Fibroblast of villous mesenchyme (primary cell): ENCODE data around the gene MTHFD2. TPM values are rescaled to one million over a fixed set of nuclear protein-coding genes. Genes with fewer than 3 reads are reported as not detected.

Experiments used
- DNase-seq: peaks from one replicate; pipeline ENCODE4 v3.0.0-alpha.2; 2010; ENCODE audit warnings: low read depth
- H3K4me3 ChIP-seq: 2 replicates; pipeline ENCODE4 v1.5.1; 2011; ENCODE audit warnings: low read depth, mild to moderate bottlenecking, low read length
- total RNA-seq: library from RNA; depleted of rRNA; stranded (reverse); fragments of >200 nt; gene quantifications from 2 replicates; pipeline ENCODE4 v1.2.3, GENCODE V29; 2012
- TF ChIP-seq, protein P1 (sequence below): IDR thresholded peaks from 2 replicates; pipeline ENCODE4 v1.5.1; 2012; ENCODE audit warnings: low read depth, mild to moderate bottlenecking, low read length; ENCODE audit not compliant: insufficient read depth

The MTHFD2 gene
- total RNA-seq, 1 donor: 174 TPM

DNA sequence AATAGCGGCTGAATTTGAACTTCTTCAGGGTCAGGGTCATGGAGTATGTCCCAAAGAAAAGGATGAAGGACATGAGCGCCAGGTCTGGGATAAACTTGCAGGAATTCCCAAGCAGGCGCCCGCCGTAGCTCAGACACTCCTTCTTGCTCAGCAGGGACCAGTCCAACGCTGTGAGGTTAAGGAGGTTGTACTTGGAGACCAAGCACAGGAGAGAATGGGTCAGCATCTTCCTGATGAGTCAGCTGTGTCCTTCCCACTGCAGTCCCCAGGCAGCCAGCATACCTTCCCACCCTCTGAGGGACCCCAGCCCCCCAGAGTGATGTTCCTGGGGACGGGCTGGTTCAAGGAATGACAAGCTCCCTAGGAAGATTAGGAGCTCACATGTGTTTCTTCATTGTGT is 40.9 kb downstream of the MTHFD2 start:
- TF ChIP-seq, protein P1, sequence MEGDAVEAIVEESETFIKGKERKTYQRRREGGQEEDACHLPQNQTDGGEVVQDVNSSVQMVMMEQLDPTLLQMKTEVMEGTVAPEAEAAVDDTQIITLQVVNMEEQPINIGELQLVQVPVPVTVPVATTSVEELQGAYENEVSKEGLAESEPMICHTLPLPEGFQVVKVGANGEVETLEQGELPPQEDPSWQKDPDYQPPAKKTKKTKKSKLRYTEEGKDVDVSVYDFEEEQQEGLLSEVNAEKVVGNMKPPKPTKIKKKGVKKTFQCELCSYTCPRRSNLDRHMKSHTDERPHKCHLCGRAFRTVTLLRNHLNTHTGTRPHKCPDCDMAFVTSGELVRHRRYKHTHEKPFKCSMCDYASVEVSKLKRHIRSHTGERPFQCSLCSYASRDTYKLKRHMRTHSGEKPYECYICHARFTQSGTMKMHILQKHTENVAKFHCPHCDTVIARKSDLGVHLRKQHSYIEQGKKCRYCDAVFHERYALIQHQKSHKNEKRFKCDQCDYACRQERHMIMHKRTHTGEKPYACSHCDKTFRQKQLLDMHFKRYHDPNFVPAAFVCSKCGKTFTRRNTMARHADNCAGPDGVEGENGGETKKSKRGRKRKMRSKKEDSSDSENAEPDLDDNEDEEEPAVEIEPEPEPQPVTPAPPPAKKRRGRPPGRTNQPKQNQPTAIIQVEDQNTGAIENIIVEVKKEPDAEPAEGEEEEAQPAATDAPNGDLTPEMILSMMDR: no peak
- H3K4me3 ChIP-seq: no peak overlapping the region
- no peak for DNase-seq

DNA sequence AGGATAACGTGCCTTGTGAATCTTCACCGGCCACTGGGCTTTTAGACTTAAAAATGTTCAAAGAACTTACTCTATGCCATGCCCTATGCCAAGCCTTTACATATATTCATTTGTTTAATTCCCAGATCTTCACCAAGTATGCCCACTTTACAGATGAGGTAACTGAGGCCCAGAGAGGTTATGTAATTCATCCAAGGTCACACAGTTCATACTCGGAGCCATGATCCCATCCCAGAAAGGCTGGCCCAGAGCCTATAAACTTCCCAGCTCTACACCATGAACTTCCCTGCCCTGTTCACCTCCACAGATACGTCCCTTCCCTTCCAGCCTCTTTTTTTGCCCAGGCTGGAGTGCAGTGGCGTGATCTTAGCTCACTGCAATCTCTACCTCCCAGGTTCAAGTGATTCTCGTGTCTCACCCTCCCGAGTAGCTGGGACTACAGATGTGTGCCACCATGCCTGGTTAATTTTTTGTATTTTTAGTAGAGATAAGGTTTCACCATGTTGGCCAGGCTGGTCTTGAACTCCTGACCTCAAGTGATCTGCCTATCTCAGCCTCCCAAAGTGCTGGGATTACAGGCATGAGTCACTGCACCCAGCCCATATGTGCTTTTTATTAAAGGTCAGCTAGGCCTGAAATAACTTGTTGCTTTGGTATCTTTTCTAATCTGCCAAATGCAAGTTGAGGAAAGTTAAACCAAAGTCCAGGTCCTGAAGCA is 44.1 kb downstream of the MTHFD2 start:
- no peak for DNase-seq
- H3K4me3 ChIP-seq: no peak overlapping the region
- TF ChIP-seq, protein P1: no peak

DNA sequence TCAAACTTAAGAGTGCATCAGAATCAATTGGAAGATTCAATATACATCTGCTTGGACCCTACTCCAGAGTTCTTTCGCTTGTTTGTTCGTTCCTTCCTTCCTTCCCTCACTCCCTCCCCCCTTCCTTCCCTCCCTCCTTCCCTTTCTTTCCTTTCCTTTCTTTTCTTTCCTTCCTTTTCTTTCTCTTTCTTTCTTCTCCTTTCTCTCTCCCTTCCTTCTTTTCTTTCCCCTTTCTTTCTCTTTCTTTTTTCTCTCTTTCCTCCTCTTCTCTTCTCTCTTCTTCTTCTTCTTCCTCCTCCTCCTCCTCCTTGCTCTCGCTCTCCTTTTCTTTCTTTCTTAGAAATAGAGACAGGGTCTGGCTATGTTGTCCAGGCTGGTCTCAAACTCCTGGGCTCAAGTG is 45.9 kb downstream of the MTHFD2 start:
- DNase-seq: no peak
- TF ChIP-seq, protein P1: no peak
- no peak overlapping the region for H3K4me3 ChIP-seq

DNA sequence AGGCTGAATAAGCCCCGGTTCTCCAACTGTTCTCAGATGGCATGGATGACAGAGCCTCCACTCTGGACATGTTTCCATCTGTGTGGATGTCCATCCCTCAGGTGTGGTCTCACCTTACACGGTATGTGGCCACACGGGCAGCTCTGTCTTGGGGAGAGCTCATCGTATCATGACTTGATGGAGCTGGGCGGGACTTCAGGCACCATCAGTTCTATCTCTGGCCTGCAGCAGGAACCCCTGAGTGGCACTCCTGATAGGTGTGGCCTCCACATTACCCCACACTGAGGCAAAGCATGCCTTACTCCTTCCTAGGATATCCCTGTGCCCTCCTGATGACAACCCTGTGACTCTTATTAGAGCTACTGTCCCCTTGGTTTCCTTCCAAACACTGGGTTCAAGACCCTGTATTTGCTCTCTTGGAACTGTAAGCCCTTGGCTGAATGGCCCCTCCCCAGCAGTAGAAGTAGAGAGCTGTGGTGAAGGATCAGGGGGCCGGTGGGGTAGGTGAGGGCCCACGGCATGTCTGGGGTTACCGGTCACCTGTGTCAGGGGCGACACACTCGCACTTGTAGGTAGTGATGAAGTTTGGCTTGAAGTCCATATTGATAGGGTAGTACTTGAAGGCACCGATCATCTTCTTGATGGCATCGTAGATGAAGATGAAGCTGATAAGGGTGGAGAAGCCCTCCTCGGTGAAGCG is 48.2 kb downstream of the MTHFD2 start:
- H3K4me3 ChIP-seq: no peak overlapping the region
- TF ChIP-seq, protein P1: no peak
- no peak for DNase-seq

DNA sequence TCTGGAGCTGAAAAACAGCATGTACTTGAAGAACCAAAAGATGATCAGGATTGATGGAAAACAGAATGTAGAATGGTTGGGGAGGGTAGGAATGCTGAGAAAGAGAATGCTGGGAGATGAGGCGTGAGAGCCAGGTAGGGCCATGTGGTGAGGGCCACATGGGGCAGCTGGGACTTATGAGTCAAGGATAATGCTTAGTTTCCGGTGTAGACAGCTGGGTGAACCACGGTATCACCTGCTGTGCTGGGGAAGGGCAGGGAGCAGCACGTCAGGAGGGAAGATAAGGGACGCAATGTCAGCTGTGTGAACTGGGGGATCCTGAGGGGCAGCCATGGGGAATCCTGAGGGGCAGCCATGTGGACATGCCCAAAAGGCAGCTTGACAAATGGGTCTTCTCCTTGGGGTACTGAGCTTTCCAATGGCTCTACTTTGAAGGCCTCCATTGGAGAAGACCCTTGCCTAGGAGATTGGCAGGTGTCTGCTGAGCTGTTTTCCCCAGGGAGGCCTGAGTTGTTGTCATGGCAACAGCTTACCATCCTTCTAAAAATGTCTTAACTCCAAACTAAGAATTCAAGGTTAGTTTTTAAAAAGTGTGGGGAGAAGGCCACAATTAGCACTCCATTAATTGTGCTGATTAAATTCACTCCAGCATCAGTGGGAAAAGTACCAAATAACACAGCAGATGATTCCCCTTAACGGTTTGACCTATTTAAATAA is 51.1 kb downstream of the MTHFD2 start:
- no peak for DNase-seq
- H3K4me3 ChIP-seq: no peak overlapping the region
- TF ChIP-seq, protein P1: no peak

DNA sequence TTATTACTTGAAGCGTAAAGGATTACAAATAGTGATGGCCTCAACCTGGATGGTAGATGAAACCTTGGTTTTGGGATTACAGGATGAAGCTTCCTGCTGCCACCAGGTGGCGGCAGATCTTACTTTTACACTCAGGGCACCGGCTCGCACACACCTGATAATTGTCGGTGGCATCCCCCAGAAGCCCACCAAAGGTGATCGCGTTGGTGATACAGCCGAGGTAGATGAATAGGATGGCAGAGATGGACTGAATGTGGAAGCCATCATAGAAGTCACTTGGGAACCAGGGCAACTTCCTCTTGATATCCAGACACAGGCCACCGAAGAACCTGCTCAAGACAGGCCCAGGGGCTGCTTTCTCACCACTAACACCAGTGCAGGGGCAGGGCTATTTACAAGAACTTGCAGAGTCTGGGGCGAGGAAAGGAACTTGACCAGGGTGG is 51.8 kb downstream of the MTHFD2 start:
- TF ChIP-seq, protein P1: peak; percentile 78
- peak; percentile 45 for DNase-seq
- H3K4me3 ChIP-seq: no peak overlapping the region
